Lower leg skin (tissue), 4 donors: ENCODE results near the gene NEAT1. TPM values are rescaled to one million over a fixed set of nuclear protein-coding genes. Genes with fewer than 3 reads are reported as not detected.

ENCODE experiments used
- DNase-seq, 2 donors: peaks; one replicate each; pipeline ENCODE4 v3.0.0-alpha.2; 2019; ENCODE audit warnings: low spot score in 2 of 2
- H3K4me3 ChIP-seq: fragments of 200-600 bp; sonication (generic); 2 replicates; pipeline ENCODE4 v1.5.1; 2017; ENCODE audit warnings: mild to moderate bottlenecking, low read depth; ENCODE audit not compliant: poor library complexity, severe bottlenecking
- POLR2A ChIP-seq, 2 donors: fragments of 450-650 bp; IDR thresholded peaks; one replicate each; pipeline ENCODE4 v1.6.1; 2016 to 2017; ENCODE audit warnings: antibody characterized with exemption in 2 of 2, mild to moderate bottlenecking in 1 of 2, moderate library complexity in 1 of 2
- WGBS, 2 donors: methylation state at CpG; one replicate each; pipeline ENCODE4 v1.1.5; 2018; 5-methylcytosine and 5-hydroxymethylcytosine counted together
- intact Hi-C: fragments of 100-400 bp; cut with DNase I; formaldehyde crosslinking; loops from one replicate; pipeline ENCODE4 v1.15.0; 2023; ENCODE audit warnings: low total_unique reads
- total RNA-seq, 4 donors: library from RNA; depleted of rRNA; stranded (reverse); fragments of >200 nt; gene quantifications; one replicate each; pipeline ENCODE4 v1.1.0, GENCODE V29; 2016
- TF ChIP-seq, protein P1 (sequence below), 3 donors: fragments of 450-650 bp; IDR thresholded peaks; one replicate each; pipeline ENCODE4 v1.5.1; 2016; ENCODE audit warnings: antibody characterized with exemption in 3 of 3, mild to moderate bottlenecking in 3 of 3, moderate library complexity in 2 of 3

NEAT1 gene
- total RNA-seq, 4 donors from 2014 or later, result 147 to 645 (median 301) TPM

DNA sequence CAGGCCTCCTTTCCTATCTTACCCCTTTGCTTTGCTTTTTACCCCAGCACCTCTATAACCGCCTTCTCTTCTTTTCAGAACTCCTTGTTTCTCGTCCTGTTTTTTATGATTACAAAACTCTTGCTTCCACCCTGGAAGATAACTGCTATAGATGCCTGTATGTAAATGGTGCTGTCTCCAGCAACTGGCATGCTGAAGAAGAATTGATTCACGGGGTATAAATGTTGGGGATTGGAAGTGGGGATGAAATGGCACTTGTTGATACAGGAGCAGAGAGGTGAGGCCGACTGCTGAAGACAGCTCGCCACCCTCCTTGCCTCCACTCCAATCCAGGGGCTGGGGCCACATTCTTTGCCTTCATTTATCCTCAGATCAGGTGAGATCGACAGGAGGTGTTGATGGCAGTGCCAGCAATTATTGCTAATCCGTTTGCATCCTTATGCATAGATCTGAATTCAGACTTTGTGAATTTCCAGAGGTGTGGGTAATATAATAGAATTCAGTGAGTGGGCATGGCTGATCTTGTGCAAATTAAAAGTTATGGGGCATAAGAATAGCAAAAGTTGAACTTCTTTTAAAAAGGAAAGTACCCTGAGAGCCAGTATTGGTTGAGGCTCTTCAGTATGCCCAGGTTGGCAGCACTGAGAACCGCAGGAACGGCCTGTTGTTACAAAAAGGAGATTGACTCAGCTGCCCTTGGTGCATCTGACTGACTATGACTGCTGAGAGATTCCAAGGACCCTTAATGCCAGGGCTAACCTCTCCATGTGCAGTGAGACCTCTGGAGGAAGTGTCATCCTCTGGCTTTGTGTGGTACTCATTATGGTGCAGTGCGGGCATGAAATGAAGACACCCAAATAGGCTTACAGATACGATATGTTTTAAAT lies 5.3 kb downstream of the NEAT1 start:
- TF ChIP-seq, protein P1, sequence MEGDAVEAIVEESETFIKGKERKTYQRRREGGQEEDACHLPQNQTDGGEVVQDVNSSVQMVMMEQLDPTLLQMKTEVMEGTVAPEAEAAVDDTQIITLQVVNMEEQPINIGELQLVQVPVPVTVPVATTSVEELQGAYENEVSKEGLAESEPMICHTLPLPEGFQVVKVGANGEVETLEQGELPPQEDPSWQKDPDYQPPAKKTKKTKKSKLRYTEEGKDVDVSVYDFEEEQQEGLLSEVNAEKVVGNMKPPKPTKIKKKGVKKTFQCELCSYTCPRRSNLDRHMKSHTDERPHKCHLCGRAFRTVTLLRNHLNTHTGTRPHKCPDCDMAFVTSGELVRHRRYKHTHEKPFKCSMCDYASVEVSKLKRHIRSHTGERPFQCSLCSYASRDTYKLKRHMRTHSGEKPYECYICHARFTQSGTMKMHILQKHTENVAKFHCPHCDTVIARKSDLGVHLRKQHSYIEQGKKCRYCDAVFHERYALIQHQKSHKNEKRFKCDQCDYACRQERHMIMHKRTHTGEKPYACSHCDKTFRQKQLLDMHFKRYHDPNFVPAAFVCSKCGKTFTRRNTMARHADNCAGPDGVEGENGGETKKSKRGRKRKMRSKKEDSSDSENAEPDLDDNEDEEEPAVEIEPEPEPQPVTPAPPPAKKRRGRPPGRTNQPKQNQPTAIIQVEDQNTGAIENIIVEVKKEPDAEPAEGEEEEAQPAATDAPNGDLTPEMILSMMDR (IDR thresholded peaks at IDR 0.05), result no peak
- TF ChIP-seq POLR2A (IDR thresholded peaks at IDR 0.05), result no peak
- peak in 1 of 2 donors; percentile 87 for DNase-seq
- intact Hi-C loops, result no loop called here
- H3K4me3 ChIP-seq, result no peak overlapping the region
- 3% methylated on average over 11 of the region's 11 CpGs for WGBS, 2 donors

DNA sequence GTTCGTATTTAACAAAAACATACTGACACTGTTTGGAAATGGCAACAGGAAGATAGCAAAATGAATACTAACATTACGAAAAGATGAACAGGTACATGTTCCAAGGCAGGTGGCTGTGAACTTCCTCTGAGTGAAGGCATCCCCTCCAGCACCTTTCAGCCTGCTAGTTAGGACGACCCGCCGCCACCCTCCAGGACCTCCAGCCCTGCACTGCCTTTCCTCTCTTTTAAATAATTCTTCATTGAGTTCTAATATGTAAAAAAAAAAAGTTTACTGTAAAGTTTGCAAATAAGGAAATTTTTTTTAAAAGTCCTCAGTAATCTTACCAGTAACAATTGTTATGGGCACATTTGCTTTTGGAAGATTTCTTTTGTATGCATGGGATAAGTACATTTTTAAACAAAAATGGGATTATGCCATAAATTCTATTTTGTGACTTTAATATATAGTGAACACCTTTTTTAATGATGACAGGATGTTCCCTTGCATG lies 6.0 kb downstream of the NEAT1 start:
- TF ChIP-seq, protein P1 (IDR thresholded peaks at IDR 0.05), result no peak
- no peak overlapping the region for H3K4me3 ChIP-seq
- peak in 1 of 2 donors; percentile 89 for DNase-seq
- intact Hi-C loops, result no loop called here
- WGBS, 2 donors, result 4 to 5% methylated on average over 5 of the region's 5 CpGs

GRCh38 chr11:65429068-65429681 lies 6.6 kb downstream of the NEAT1 start:
- WGBS, 2 donors, result 3 to 4% methylated on average over 9 of the region's 9 CpGs
- intact Hi-C loops, result no loop called here
- DNase-seq, result peak in 1 of 2 donors; percentile 84
- TF ChIP-seq, protein P1 (IDR thresholded peaks at IDR 0.05), result no peak
- no peak for TF ChIP-seq POLR2A (IDR thresholded peaks at IDR 0.05)
- no peak overlapping the region for H3K4me3 ChIP-seq

DNA sequence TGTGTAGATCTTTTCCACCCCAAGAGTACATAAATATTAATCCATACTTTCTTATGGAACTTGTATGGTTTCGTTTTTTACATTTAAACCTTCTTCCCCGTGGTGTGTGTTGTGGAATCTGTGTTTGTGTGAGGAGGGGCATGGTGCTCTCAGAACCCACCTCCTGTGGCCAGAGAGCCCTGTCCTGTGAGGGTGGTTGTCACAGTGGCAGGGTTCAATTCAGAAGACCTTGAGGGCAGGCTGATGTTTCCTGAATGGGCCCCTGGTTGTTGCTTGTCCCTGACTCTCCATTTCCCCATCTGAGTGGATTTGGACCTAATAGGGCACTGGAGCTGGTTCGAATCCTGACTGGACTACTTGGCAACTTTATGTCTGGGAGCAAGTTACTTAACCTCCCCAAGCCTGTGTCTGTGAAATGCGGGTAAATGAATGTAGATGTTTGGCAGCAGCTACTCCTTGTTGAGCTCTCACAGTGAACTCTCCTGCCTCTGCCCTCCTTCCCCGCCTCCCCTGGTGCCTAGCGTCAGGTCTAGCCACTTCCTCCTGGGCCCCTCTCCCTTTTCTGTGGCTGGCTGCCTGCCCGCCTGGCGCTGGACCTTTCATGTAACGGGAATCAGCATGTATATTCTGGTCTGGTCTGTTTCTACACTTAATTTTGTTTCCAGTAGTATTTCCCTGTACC lies 7.3 kb downstream of the NEAT1 start:
- WGBS, 2 donors, result 3% methylated on average over 9 of the region's 9 CpGs
- DNase-seq, result peak in 1 of 2 donors; percentile 96
- H3K4me3 ChIP-seq, result no peak overlapping the region
- intact Hi-C loops, result no loop called here
- TF ChIP-seq, protein P1 (IDR thresholded peaks at IDR 0.05), result no peak
- no peak for TF ChIP-seq POLR2A (IDR thresholded peaks at IDR 0.05)

GRCh38 chr11:65430406-65431217 lies 8.0 kb downstream of the NEAT1 start:
- DNase-seq, result peak in 1 of 2 donors; percentile 53
- intact Hi-C loops, result no loop called here
- no peak overlapping the region for H3K4me3 ChIP-seq
- 13 to 18% methylated on average over 6 of the region's 6 CpGs for WGBS, 2 donors
- no peak for TF ChIP-seq POLR2A (IDR thresholded peaks at IDR 0.05)
- TF ChIP-seq, protein P1 (IDR thresholded peaks at IDR 0.05), result no peak
